HG02588 (cell line): Measurements from ENCODE around the gene PTPRN2.
"Not testable (repeated sequence)": the region's sequence is repeated elsewhere in the genome, so short reads cannot be mapped to it uniquely, and the experiment has no call there.

Source experiments
- ATAC-seq: cut with Tn5 transposase; IDR thresholded peaks from one replicate; pipeline ENCODE4 v1.9.1; 2021; ENCODE audit warnings: mild to moderate bottlenecking, moderate library complexity; ENCODE audit not compliant: unreplicated experiment

Gene PTPRN2

GRCh38 chr7:157675427-157675927 is 912.1 kb downstream of the PTPRN2 start:
- ATAC-seq: no peak

- ATAC-seq: no peak
Observed at GRCh38 chr7:157674715-157675426, 912.8 kb downstream of the PTPRN2 start.

DNA sequence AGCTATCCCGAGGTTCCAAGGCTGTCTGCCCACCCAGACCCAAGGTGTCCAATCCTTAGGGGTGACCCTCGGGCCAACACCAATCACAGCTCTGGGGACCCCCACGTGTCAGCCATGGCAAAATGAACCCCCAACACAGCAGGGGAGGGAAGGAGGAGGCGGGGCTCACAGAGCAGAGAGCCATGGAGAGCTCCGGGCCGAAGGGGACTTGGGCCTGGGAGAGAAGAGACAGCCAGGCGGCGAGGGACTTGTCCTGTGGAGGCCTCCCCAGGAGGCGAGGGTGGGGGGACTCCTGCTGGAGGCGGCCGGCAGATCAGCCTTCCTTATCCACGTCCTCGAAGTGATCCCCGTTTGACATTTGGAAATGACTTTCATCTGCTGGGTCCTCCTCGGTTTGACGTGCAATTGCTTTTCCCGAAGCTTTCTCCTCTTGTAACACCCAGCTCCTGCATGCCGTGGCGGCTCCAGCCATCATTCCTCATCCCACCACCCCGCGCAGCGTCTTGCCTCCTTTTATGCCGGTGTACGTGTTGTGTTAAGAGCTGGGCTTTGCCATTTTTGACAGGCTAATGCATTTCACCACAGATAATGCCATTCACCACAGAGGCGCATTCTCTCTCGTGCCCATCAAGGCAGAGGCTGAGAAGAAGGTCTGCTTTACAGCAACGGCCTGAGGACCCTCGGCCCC is 913.5 kb downstream of the PTPRN2 start:
- no peak for ATAC-seq

DNA sequence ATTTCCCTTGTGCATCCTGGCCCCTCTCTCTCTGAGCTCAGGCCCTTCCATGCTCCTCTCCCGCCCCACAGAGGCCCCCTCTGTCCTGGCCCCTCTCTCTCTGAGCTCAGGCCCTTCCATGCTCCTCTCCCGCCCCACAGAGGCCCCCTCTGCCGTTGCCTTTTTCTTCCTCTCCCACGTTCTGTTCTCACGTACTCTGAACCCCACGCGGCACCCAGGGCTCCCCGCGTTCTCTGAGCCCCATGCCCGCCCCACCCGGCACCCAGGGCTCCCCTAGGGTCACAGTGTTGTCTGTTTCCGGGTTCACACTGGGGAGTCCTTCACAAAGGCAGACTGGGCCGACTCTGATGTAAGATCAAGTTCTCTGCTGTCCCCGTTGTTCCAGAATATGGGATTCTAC is 914.0 kb downstream of the PTPRN2 start:
- ATAC-seq: no peak

DNA sequence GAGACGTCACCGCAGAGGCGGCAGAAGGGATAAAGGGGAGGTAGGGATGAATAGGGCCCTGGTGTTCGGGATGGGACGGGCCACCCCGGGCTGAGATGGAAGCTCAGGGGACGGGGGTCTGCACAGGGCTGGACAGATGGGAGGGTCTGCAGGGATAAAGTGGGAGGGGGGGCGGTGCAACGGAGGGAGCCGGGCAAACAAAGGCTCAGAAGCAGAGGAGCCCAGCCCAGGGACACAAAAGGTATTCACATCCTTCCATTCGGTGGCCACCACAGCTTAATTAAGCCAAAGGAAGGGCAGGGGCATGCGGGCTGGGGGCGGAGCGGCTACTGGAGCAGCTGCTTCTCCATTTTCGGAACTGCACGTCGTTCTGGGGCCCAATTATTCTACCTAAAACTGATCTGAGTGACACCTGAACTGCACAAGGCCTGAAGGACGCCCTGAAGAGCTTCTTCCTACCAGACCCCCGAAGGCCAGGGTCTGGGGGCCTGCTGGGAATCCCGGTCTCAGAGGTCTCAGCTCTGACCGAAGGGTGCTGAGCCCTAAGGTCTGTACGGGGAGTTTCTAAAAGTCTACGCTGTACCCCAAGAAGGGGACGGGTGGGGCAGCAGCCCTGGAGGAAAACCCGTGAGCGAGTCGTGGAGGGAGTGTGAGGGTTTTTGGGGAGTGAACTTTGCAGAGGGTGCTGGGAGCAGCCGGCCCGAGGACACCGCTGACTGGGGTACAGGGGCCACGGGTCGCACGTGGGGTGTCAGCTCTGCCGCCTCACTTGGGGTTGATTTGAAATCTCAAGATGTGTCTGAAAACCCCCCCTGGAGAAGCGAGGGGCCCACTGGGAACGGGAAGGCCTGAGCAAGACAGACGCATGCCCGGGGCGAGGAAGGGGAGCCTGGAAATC is 916.0 kb downstream of the PTPRN2 start:
- no peak for ATAC-seq

GRCh38 chr7:157670490-157671357 is 916.9 kb downstream of the PTPRN2 start:
- ATAC-seq: no peak

DNA sequence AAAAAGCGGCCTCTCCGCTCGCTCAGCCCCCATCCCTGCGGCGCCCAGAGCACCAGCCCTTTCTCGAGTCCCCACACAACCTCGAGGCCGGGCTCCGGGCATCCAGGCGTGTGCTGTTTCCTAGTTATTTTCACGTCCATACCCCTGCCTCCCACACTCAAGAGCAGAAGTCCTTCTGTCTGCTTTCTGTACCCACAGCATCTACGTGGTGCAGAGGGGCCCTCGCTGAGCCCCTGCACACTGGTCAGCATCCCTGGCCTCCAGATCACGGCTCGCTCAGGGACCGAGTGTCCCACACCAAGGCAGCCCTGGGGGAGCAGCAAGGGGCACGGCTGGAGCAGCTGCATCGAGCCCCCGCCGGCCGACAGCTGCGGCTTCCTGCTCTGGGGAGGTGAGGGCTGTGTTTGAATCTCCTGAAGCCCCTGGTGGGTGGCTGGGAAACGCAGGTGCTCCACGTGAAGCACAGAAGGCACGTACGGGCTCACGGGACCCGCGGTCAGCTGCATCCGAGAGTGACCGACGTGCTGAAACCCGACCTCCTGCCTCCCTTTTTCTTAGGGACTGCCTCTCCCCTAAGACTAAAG is 917.8 kb downstream of the PTPRN2 start:
- no peak for ATAC-seq

- no peak for ATAC-seq
Observed at GRCh38 chr7:157668884-157669767, 918.5 kb downstream of the PTPRN2 start.

DNA sequence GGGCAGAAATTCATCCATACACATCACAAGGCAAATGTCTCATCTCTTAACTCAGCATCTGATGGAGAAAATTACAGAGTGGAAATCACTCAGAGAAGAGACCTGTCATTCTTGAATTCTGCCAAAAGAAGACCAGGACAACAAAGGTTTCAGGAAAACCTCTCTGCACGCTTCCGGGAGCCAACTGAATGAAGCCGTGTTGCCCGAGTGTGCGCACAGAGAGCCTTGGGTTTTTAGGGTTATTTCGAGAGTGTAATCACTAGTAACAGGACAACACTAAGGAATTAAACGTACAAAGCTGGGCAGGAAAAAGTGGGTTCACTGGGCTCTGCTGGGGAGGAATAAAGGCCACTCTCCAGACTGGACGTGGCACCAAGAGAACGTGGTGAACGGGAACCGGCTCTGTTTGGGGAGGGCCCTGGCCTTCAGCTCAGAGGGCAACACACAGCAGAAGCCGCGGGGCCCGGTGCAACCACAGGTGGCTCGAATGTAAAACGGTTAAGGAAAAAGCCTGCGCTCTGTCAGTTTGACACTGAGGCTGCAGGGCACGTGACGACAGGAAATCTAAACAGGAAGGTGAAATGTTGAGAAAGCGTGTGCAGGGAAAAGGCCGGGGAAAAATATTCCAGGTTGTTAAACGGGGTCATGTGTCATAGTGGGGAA is 919.3 kb downstream of the PTPRN2 start:
- no peak for ATAC-seq

DNA sequence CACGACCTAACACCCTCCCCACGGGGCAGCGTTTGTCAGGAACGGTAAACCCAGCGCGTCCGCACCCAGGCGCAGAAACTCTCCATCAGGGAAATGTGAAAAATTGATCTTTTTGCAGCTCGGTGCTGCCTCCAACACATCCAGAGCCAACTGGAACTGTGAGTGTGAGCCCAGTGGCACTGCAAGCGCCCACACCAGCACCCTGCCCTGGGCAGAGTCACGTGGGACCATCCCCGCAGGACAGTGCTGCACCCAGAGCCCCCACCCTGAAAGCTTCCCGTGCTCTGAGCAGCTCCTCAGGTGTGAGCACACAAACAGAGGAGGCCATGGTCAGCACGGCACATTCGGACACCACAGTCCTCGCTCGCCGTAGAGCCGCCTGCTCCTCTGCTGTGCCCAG is 919.9 kb downstream of the PTPRN2 start:
- no peak for ATAC-seq

DNA sequence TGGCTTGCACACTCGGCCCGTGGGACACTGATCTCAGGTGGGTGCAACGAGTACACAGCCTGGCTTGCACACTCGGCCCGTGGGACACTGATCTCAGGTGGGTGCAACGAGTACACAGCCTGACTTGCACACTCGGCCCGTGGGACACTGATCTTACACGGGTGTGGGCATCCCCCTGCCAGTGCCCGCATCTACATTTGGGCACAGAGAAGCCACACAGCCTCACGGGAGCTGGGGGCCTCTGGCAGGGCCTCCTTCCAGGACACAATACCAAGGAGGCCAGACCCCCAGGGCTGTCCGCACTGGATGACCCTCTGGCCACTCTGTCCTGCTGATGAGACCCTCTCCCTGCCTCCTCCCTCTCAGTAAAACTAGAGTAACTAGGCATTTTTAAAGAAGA is 920.4 kb downstream of the PTPRN2 start:
- no peak for ATAC-seq

- ATAC-seq: no peak
Observed at GRCh38 chr7:157666530-157667040, 921.0 kb downstream of the PTPRN2 start.

DNA sequence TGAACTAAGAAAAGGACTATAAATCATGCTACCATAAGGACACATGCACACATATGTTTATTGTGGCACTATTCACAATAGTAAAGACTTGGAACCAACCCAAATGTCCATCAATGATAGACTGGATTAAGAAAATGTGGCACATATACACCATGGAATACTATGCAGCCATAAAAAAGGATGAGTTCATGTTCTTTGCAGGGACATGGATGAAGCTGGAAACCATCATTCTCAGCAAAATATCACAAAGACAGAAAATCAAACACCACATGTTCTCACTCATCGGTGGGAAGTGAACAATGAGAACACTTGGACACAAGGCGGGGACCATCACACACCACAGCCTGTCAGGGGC is 922.0 kb downstream of the PTPRN2 start:
- not testable (repeated sequence) for ATAC-seq

DNA sequence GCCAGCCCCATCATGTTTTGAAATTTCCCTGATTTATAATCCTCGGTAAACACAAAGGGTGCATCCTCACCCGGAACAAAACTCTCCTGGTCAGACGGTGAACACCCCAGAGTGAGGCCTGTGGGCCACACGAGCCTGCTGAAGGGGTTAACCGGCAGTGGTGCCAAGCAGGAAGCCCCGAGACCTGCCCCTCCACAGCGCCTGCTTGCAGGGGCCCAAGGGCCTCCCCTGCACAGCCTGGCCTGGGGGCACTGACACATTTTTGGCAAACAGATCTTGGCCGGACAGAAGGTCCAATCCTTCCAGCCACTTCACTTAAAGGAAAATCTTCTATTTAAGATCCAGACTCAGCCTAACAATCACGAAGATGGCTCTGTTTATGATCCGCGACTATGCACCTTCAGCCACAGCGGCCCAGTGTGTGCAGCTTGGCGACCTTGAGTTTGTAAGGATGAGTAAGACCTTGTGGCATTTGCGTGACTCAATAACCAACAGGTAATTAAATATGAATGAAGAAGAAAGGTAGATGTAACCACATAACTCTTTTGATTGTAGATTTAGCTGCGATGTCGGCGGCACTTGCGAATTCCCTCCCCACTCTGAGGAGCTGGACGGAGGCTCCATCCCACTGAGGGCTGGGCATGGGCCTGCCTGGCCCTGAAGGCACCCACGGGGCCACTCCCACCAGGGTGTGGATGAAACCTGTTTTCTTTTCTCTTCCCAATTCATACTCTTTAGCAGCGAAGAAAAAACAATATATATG is 922.6 kb downstream of the PTPRN2 start:
- ATAC-seq: no peak

- ATAC-seq: no peak
Observed at GRCh38 chr7:157664034-157664433, 923.6 kb downstream of the PTPRN2 start.

- ATAC-seq: no peak
Observed at GRCh38 chr7:157662981-157663716, 924.5 kb downstream of the PTPRN2 start.
